Tibial nerve (tissue), 3 donors: ENCODE results near the gene CRYGB.

Experiments used
- CTCF ChIP-seq, 5 experiments: fragments of 200-600 bp in 3 of 5; fragments of 450-650 bp in 2 of 5; sonication (generic) in 3 of 5; IDR thresholded peaks; one replicate each; pipeline ENCODE4 v1.5.1; 2016 to 2019; ENCODE audit warnings: antibody characterized with exemption in 5 of 5, mild to moderate bottlenecking in 3 of 5, moderate library complexity in 2 of 5
- POLR2A ChIP-seq, 2 donors: fragments of 450-650 bp; IDR thresholded peaks; one replicate each; pipeline ENCODE4 v1.6.1; 2017; ENCODE audit warnings: antibody characterized with exemption in 2 of 2, mild to moderate bottlenecking in 2 of 2, moderate library complexity in 2 of 2

- TF ChIP-seq CTCF (IDR thresholded peaks at IDR 0.05) (no peak), POLR2A (IDR thresholded peaks at IDR 0.05) (no peak)
Observed at GRCh38 chr2:208098267-208098666, 47.7 kb downstream of the CRYGB start.
